Endothelial cell (in vitro differentiated cells): ENCODE results near the gene REX1BD. TPM values are rescaled to one million over a fixed set of nuclear protein-coding genes. Genes with fewer than 3 reads are reported as not detected.

Experiments
- DNase-seq: peaks from one replicate; pipeline ENCODE4 v3.0.0; 2021; ENCODE audit warnings: low spot score
- H3K27ac Mint-ChIP-seq: one replicate; pipeline ENCODE4 v1.8.0; 2021; ENCODE audit warnings: mixed read lengths, inconsistent platforms; ENCODE audit not compliant: unreplicated experiment
- H3K27me3 Mint-ChIP-seq: one replicate; pipeline ENCODE4 v1.8.0; 2021; ENCODE audit warnings: mild to moderate bottlenecking, moderate library complexity, mixed read lengths, inconsistent platforms; ENCODE audit not compliant: unreplicated experiment
- H3K36me3 Mint-ChIP-seq: one replicate; pipeline ENCODE4 v1.8.0; 2021; ENCODE audit warnings: mild to moderate bottlenecking, low read depth, mixed read lengths, inconsistent platforms; ENCODE audit not compliant: unreplicated experiment
- H3K4me1 Mint-ChIP-seq: one replicate; pipeline ENCODE4 v1.8.0; 2021; ENCODE audit warnings: mild to moderate bottlenecking, mixed read lengths, inconsistent platforms; ENCODE audit not compliant: unreplicated experiment
- H3K4me3 Mint-ChIP-seq: one replicate; pipeline ENCODE4 v1.8.0; 2021; ENCODE audit warnings: mild to moderate bottlenecking, mixed read lengths, inconsistent platforms; ENCODE audit not compliant: unreplicated experiment
- H3K9me3 Mint-ChIP-seq: one replicate; pipeline ENCODE4 v1.8.0; 2021; ENCODE audit warnings: mixed read lengths, inconsistent platforms; ENCODE audit not compliant: unreplicated experiment
- total RNA-seq: library from RNA; stranded (reverse); fragmentation: NEBNext Ultra II Directional; extraction: Animal tissue kit (Norgen Biotek cat#: 25700); gene quantifications from one replicate; pipeline ENCODE4 v1.2.1, GENCODE V29; 2021; ENCODE audit not compliant: unreplicated experiment
- TF ChIP-seq, protein P1 (sequence below): fragments of 200-600 bp; sonication (generic); IDR thresholded peaks from one replicate; pipeline ENCODE4 v1.5.0; 2021; ENCODE audit warnings: antibody characterized with exemption; ENCODE audit not compliant: unreplicated experiment

REX1BD gene
- total RNA-seq, 1 donor from 2014 or later, result 88.8 TPM

DNA sequence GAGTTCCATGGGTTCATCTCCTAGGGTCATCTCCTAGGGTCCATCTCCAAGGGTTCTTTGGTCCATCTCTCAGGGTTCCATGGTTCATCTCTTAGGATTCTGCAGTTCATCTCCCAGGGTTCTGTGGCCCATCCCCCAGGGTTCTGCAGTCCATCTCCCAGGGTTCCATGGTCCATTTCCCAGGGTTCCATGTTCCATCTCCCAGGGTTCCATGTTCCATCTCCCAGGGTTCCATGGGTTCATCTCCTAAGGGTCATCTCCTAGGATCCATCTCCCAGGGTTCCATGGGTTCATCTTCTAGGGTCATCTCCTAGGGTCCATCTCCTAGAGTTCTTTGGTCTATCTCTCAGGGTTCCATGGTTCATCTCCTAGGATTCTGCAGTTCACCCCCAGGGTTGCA is 29.0 kb downstream of the REX1BD start:
- TF ChIP-seq, protein P1, sequence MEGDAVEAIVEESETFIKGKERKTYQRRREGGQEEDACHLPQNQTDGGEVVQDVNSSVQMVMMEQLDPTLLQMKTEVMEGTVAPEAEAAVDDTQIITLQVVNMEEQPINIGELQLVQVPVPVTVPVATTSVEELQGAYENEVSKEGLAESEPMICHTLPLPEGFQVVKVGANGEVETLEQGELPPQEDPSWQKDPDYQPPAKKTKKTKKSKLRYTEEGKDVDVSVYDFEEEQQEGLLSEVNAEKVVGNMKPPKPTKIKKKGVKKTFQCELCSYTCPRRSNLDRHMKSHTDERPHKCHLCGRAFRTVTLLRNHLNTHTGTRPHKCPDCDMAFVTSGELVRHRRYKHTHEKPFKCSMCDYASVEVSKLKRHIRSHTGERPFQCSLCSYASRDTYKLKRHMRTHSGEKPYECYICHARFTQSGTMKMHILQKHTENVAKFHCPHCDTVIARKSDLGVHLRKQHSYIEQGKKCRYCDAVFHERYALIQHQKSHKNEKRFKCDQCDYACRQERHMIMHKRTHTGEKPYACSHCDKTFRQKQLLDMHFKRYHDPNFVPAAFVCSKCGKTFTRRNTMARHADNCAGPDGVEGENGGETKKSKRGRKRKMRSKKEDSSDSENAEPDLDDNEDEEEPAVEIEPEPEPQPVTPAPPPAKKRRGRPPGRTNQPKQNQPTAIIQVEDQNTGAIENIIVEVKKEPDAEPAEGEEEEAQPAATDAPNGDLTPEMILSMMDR, result no peak
- no peak for DNase-seq
- H3K36me3 Mint-ChIP-seq, result peaks cover 5% of the 10 kb centered on the region
- peaks cover 3% of the 10 kb centered on the region for H3K4me1 Mint-ChIP-seq
- no peaks in the 10 kb centered on the region for H3K9me3 Mint-ChIP-seq
- H3K27me3 Mint-ChIP-seq, result peaks cover 15% of the 10 kb centered on the region
- no peak overlapping the region for H3K27ac Mint-ChIP-seq
- H3K4me3 Mint-ChIP-seq, result no peak overlapping the region

DNA sequence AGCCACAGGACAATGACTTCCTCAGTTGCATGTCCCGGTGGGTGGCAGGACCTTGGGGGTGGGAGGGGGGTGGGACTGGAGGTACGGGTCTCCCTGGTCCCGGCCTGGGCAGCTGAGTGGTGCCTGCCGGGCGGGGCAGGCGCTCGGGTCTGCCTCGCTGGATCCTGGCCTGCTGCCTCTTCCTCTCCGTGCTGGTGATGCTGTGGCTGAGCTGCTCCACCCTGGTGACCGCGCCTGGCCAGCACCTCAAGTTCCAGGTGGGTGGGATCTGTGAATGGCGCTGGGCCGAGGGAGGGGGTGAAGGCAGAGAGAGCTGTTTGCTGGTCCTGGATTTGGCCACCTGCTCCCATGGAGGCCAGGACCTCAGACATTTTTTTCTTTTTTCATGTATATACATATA is 29.6 kb downstream of the REX1BD start:
- Mint-ChIP-seq H3K9me3 (no peaks in the 10 kb centered on the region), H3K27ac (no peak overlapping the region), H3K4me3 (no peak overlapping the region), H3K36me3 (peaks cover 5% of the 10 kb centered on the region), H3K4me1 (peaks cover 3% of the 10 kb centered on the region), H3K27me3 (peaks cover 14% of the 10 kb centered on the region)
- TF ChIP-seq, protein P1, result no peak
- no peak for DNase-seq

DNA sequence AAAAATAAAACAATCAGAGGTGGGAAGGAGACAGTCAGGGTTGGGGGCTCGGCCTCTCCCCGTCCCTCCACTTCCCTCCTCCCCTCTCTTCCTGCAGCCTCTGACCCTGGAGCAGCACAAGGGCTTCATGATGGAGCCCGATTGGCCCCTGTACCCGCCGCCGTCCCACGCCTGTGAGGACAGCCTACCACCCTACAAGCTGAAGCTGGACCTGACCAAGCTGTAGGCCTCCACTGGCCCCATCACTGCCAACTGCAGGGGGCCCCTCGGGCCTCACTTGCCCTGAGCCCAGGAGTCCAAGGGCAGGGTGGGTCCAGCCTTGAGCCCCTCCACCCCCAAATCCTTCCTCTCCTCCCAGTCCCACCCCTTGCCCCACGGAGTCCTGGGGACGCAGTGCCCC is 31.7 kb downstream of the REX1BD start:
- peaks cover 5% of the 10 kb centered on the region for H3K36me3 Mint-ChIP-seq
- H3K27ac Mint-ChIP-seq, result no peak overlapping the region
- no peak overlapping the region for H3K4me3 Mint-ChIP-seq
- DNase-seq, result no peak
- H3K9me3 Mint-ChIP-seq, result no peaks in the 10 kb centered on the region
- TF ChIP-seq, protein P1, result no peak
- no peaks in the 10 kb centered on the region for H3K4me1 Mint-ChIP-seq
- peaks cover 4% of the 10 kb centered on the region for H3K27me3 Mint-ChIP-seq

DNA sequence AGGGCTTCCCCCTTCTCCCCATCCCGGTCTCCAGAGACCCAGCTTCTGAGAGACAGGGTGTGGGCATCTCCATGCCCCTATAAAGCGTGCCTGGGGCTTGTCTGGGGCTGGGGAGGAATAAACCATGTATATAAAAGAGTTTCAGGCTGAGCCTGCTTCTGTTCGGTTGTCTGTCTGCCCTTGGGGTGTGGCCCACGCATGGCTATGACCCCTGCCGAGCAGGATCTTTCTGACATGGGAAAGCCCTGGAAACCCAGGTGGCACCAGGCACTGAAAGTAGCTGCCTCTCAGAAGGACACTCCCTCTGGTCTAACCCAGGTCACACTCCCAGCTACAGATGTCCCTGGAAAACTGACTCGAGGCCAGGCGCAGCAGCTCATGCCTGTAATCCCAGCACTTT is 32.3 kb downstream of the REX1BD start:
- no peaks in the 10 kb centered on the region for H3K4me1 Mint-ChIP-seq
- H3K27me3 Mint-ChIP-seq, result no peaks in the 10 kb centered on the region
- H3K9me3 Mint-ChIP-seq, result no peaks in the 10 kb centered on the region
- TF ChIP-seq, protein P1, result no peak
- H3K27ac Mint-ChIP-seq, result no peak overlapping the region
- no peak for DNase-seq
- peaks cover 5% of the 10 kb centered on the region for H3K36me3 Mint-ChIP-seq
- H3K4me3 Mint-ChIP-seq, result no peak overlapping the region

DNA sequence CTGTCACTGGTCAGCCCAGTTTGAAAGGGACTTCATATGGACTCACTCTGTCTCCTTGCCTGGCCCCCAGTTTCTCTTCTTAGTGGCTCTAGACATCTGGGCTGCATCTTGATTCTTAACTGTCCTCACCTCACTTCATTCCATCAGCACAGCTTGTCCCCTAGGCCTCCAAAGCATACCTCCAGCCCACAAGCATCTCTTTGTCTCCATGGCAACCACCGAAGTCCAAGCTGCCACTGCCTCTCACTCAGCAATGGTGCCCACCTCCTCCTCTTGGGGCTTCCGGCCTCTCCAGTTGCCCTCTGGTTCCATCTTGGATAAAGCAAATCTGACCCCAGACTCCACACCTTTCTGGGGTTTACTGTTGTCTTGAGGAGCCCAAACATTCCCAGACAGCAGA is 38.3 kb downstream of the REX1BD start:
- peaks cover 5% of the 10 kb centered on the region for H3K27me3 Mint-ChIP-seq
- H3K27ac Mint-ChIP-seq, result no peak overlapping the region
- no peak overlapping the region for H3K4me3 Mint-ChIP-seq
- no peaks in the 10 kb centered on the region for H3K9me3 Mint-ChIP-seq
- TF ChIP-seq, protein P1, result no peak
- no peaks in the 10 kb centered on the region for H3K36me3 Mint-ChIP-seq
- no peak for DNase-seq
- H3K4me1 Mint-ChIP-seq, result no peaks in the 10 kb centered on the region
